HFFc6 (cell line): ENCODE results near the gene NCBP1. TPM values are rescaled to one million over a fixed set of nuclear protein-coding genes. Genes with fewer than 3 reads are reported as not detected.

Experiments
- DNase-seq: peaks from one replicate; pipeline ENCODE4 v3.0.0-alpha.2; 2018
- H3K27ac Mint-ChIP-seq: 2 replicates; pipeline ENCODE4 v1.8.0; 2020; ENCODE audit warnings: mild to moderate bottlenecking, mixed read lengths
- H3K27me3 Mint-ChIP-seq: 2 replicates; pipeline ENCODE4 v1.8.0; 2021; ENCODE audit warnings: mild to moderate bottlenecking, moderate library complexity, mixed read lengths; ENCODE audit not compliant: insufficient read depth
- H3K36me3 Mint-ChIP-seq: 2 replicates; pipeline ENCODE4 v1.8.0; 2021; ENCODE audit warnings: low read depth, mixed read lengths
- H3K4me1 Mint-ChIP-seq: 2 replicates; pipeline ENCODE4 v1.8.0; 2020; ENCODE audit warnings: low read depth, mixed read lengths
- H3K4me3 Mint-ChIP-seq: 2 replicates; pipeline ENCODE4 v1.8.0; 2020; ENCODE audit warnings: mild to moderate bottlenecking, moderate library complexity, mixed read lengths
- H3K9me3 Mint-ChIP-seq: 2 replicates; pipeline ENCODE4 v1.8.0; 2020; ENCODE audit warnings: mild to moderate bottlenecking, mixed read lengths
- total RNA-seq, 6 experiments: library from RNA; stranded (reverse); fragmentation: NEBNext Ultra II Directional; extraction: Animal tissue kit (Norgen Biotek cat#: 25700); gene quantifications; 2 replicates in 1 of 6; 3 replicates in 5 of 6; pipeline ENCODE4 v1.2.3, GENCODE V29; 2021
- TF ChIP-seq, protein P1 (sequence below): fragments of 200-600 bp; sonication (generic); IDR thresholded peaks from 2 replicates; pipeline ENCODE4 v1.5.0; 2021; ENCODE audit warnings: antibody characterized with exemption, mild to moderate bottlenecking

NCBP1 gene
- total RNA-seq, 6 experiments from 2014 or later: 36.5 to 46.3 (median 41.2) TPM

- H3K27ac Mint-ChIP-seq: peak overlapping the region; percentile 17; the same call in 1 of the 2 replicates
These were observed 48.6 kb downstream of the NCBP1 start for GRCh38 chr9:97682242-97682641.

GRCh38 chr9:97688654-97689053 is 55.0 kb downstream of the NCBP1 start:
- DNase-seq: no peak
- H3K27ac Mint-ChIP-seq: no peak overlapping the region
- H3K36me3 Mint-ChIP-seq: peaks cover 31% of the 10 kb centered on the region
- H3K27me3 Mint-ChIP-seq: no peaks in the 10 kb centered on the region
- H3K4me3 Mint-ChIP-seq: no peak overlapping the region
- peaks cover 26% of the 10 kb centered on the region for H3K4me1 Mint-ChIP-seq
- no peaks in the 10 kb centered on the region for H3K9me3 Mint-ChIP-seq
- TF ChIP-seq, protein P1, sequence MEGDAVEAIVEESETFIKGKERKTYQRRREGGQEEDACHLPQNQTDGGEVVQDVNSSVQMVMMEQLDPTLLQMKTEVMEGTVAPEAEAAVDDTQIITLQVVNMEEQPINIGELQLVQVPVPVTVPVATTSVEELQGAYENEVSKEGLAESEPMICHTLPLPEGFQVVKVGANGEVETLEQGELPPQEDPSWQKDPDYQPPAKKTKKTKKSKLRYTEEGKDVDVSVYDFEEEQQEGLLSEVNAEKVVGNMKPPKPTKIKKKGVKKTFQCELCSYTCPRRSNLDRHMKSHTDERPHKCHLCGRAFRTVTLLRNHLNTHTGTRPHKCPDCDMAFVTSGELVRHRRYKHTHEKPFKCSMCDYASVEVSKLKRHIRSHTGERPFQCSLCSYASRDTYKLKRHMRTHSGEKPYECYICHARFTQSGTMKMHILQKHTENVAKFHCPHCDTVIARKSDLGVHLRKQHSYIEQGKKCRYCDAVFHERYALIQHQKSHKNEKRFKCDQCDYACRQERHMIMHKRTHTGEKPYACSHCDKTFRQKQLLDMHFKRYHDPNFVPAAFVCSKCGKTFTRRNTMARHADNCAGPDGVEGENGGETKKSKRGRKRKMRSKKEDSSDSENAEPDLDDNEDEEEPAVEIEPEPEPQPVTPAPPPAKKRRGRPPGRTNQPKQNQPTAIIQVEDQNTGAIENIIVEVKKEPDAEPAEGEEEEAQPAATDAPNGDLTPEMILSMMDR: no peak

More at GRCh38 chr9:97682242-97682641, 48.6 kb downstream of the NCBP1 start:
- Mint-ChIP-seq H3K9me3 (no peaks in the 10 kb centered on the region), H3K4me3 (no peak overlapping the region), H3K27me3 (no peaks in the 10 kb centered on the region), H3K4me1 (no peaks in the 10 kb centered on the region), H3K36me3 (peaks cover 33% of the 10 kb centered on the region)
- TF ChIP-seq, protein P1: no peak
- DNase-seq: no peak

GRCh38 chr9:97689401-97690180 is 56.0 kb downstream of the NCBP1 start:
- Mint-ChIP-seq H3K4me1 (peaks cover 36% of the 10 kb centered on the region), H3K27ac (no peak overlapping the region)

DNA sequence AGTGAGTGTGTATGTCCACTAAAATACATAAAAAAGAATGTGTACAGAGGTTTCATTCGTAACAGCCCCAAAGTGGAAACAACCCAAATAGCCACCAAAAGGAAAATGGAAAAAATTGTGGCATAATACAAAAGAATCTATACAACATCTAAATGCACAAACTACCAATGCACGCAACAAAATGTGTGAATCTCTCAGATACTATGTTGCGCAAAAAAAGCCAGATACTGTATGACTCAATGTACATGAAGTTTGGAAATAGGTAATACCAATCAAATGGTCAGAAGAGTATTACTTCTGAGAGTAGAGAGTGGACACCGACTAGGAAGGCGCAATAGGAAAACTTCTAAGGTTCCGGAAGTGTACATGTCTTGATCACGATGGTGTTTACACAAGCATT is 61.1 kb downstream of the NCBP1 start:
- H3K4me1 Mint-ChIP-seq: peaks cover 61% of the 10 kb centered on the region
- H3K27ac Mint-ChIP-seq: no peak overlapping the region
- peaks cover 18% of the 10 kb centered on the region; the same call in 1 of the 2 replicates for H3K36me3 Mint-ChIP-seq
- H3K4me3 Mint-ChIP-seq: peak overlapping the region; percentile 44; the same call in 1 of the 2 replicates
- TF ChIP-seq, protein P1: no peak
- H3K9me3 Mint-ChIP-seq: no peaks in the 10 kb centered on the region
- no peak for DNase-seq
- H3K27me3 Mint-ChIP-seq: peaks cover 5% of the 10 kb centered on the region

More at GRCh38 chr9:97689401-97690180, 56.0 kb downstream of the NCBP1 start:
- Mint-ChIP-seq H3K9me3 (no peaks in the 10 kb centered on the region), H3K36me3 (peaks cover 30% of the 10 kb centered on the region), H3K4me3 (no peak overlapping the region), H3K27me3 (no peaks in the 10 kb centered on the region)
- TF ChIP-seq, protein P1: no peak
- DNase-seq: no peak

DNA sequence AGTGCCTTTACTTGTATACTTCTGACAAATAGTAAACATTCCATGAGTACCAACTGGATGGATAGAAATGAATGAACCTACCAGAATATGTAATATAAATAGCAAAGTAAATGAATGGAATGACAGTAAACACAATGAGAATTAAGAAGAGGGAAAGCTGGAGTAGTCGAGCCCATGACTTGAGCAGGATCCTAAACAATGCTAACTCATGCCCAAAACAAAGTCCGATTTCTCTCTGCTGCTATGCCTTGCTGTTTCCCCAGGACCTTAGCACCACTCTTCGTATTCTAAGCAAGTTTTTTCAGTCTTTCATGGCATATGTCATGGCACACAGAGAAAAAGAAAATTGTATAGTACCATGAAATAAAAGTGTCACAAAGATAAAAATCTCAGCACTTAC is 61.8 kb downstream of the NCBP1 start:
- H3K4me1 Mint-ChIP-seq: peaks cover 56% of the 10 kb centered on the region

More for the DNA sequence above, 61.8 kb downstream of the NCBP1 start:
- H3K27me3 Mint-ChIP-seq: peaks cover 5% of the 10 kb centered on the region
- TF ChIP-seq, protein P1: no peak
- H3K36me3 Mint-ChIP-seq: peaks cover 12% of the 10 kb centered on the region; the same call in 1 of the 2 replicates
- H3K27ac Mint-ChIP-seq: no peak overlapping the region; the same call in 1 of the 2 replicates
- H3K9me3 Mint-ChIP-seq: no peaks in the 10 kb centered on the region
- no peak for DNase-seq
- peak overlapping the region; percentile 96 for H3K4me3 Mint-ChIP-seq
